GM21619 (cell line): ENCODE results near the gene JARID2.

Experiments
- ATAC-seq: cut with Tn5 transposase; IDR thresholded peaks from one replicate; pipeline ENCODE4 v1.9.1; 2021; ENCODE audit not compliant: unreplicated experiment

JARID2 gene

GRCh38 chr6:15352220-15352619, 106.4 kb downstream of the JARID2 start:
- ATAC-seq, result no peak

- no peak for ATAC-seq
Measured at GRCh38 chr6:15352845-15353244, 107.0 kb downstream of the JARID2 start.

- ATAC-seq, result no peak
Measured at GRCh38 chr6:15355683-15356099, 109.8 kb downstream of the JARID2 start.

DNA sequence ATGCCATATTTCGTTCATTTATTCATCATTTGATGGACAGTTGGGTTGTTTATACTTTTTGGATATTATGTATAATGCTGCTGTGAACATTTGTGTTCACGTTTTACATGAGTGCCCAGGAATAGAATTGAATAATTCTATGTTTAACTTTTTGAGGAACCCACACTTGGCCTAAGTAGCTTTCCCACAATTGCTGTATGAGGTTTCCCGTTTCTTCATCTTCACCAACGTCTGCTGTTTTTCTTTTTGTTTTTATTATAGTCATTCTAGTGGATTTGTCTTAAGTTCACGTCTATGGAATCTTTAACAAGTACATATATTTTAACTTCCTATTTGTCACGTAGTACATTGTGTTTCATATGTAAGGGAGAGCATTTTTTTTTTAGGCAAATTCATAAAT, 110.3 kb downstream of the JARID2 start:
- no peak for ATAC-seq

DNA sequence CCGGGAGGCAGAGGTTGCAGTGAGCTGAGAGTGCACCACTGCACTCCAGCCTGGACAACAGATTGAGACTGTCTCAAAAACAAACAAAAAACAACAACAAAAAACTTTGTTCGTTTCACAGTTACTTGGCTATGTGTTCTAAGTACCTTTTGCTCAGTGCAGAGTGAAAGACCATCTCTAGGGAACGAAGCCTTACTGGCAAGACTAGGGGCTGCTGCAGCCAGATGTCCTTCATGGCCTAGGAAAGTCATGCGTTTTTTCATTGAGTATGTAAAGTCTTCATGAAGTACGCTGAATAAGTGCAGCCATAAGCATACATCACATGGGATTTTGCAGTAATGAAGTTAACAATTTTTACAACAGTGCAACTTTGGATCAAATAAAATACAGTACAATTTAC, 111.1 kb downstream of the JARID2 start:
- no peak for ATAC-seq

DNA sequence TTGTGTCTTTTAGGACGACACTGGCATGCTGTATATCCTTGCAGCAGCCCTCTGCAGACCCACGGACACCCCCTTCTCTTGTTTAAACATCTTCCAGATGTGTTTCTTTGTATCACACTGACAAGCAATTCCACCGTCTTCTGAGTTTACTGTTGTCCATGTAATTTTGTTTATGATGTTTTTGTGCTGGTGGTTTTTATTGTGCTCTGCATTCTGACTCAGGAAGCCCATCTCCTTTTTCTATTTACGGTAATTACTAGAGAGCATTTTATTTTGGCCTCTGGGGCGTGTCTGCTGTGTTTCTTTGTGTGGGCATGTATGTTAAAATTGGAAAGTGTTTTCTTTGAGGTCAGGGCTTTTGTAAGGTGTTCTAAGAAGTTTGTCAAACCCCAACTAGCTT, 111.9 kb downstream of the JARID2 start:
- no peak for ATAC-seq

- no peak for ATAC-seq
Measured at GRCh38 chr6:15358579-15359327, 112.9 kb downstream of the JARID2 start.

DNA sequence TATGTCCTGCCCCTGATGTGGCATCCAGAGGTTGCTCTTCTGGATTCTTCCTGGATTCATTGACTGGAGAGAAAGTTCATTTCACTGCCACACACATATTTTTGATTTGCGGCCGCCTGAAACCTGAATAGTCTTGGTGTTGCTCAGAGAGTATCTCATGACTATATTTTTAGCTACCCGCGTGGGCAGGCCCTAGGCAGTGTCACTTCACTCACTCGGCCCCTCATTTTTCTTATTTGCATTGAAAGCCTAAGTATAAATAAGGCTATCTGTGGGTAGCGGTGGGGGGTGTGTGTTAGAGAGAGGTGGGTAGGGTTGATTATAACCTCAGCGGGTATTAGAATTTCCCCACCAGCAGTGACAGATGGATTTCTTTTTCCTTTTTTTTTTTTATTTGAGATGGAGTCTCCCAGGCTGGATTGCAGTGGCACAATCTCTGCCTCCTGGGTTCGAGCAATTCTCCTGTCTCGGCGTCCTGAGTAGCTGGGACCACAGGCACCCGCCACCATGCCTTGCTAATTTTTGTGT, 113.5 kb downstream of the JARID2 start:
- ATAC-seq, result peak; percentile 48

DNA sequence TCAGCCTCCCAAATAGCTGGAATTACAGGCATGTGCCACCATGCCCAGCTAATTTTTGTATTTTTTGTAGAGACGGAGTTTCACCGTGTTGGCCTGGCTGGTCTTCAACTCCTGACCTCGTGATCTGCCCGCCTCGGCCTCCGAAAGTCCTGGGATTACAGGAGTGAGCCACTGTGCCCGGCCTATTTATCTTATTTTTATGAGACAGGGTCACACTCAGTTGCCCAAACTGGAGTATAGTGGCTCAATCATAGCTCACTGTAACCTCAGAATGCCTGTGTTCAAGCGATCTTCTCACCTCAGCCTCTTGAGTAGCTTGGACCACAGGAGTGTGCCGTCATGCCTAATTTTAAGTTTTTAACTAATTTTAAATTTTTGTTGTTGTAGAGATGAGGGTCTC, 114.4 kb downstream of the JARID2 start:
- ATAC-seq, result no peak

DNA sequence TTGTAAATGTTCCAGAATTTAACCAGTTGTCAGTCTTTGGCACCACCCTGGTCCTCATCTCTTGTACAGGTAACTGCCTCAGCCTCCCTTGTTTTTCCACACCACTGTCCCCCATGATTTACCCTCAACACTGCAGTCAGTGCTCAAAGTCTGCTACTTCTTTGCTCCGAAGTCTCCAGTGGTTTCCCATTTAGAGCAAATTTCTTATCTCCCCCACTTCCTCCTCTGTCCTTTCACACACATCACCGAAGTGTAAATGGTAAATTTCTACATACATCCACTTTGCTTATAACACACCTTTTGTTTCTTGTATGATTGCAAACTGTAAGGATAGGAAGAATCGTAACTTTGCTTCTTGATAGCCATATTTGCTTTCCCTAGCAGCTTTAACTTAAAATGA, 115.3 kb downstream of the JARID2 start:
- ATAC-seq, result no peak

GRCh38 chr6:15362274-15363160, 116.6 kb downstream of the JARID2 start:
- no peak for ATAC-seq

GRCh38 chr6:15363164-15363522, 117.3 kb downstream of the JARID2 start:
- no peak for ATAC-seq

DNA sequence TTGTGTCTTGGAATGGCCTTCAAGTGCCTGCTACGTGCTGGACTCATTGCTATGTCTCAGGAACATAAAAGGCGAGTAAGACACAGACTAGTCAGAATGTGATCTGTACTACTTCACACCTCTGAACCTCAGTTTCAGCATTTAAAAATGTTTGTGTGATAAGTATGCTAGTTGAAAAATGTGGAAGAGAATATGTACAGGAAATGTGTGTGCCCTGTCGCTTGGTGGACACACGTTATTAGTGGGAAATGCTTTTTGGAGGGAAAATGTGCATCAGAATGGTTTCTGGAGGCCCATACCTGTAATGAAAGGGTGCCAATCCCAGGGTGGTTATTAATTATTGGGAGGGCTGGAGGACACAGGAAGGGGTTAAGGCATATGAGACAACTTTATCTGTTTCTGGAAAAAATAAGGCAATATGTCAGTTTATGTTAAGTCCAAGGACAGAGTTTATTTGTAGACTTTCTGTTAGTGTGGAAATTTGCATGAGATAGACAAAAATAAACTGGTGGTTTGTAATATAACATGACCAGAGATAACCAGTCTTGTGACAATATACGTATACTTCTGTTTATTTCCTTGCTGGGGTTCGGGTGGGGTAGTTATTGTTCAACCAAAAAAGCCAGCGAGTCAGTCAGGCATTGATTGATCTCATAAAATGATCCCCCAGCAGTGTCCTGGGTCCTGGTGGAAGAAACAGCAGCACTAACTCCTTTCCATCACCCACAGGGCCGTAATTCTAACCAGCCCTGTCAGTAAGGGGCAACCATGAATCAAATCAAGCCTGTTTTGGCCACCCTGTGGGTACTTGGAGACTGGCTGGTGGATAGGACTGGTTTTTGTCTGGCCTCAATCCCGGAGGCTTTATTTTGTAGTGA, 117.9 kb downstream of the JARID2 start:
- peak; percentile 50 for ATAC-seq

DNA sequence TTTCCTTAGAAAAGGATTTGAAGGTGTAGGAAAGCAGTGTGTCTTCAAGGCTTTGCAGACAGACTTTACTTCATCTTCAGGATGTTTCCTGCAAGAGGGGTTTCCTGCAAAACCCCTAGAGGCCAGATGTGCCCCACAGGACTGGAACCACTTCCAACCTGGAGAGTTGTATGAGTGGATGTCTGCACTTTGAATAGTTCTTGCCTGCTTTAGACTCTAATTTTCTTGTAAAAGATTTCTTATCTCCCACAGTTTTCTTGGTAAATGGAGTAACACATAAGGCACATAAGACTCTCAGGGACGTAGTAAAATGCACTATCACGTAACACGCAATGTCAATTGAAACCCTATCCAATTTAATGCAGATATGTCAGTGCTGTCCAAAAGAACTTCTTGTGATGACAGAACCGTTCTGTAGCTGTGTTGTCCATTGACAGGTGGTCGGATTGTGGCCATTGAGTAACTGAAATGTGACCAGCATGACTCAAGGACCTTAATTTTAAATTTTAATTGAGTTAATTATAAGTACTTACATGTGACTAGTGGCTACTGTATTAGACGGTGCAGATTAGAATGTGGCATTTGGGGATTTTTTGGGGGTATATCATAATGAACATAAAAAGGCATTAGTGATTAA, 118.7 kb downstream of the JARID2 start:
- no peak for ATAC-seq

DNA sequence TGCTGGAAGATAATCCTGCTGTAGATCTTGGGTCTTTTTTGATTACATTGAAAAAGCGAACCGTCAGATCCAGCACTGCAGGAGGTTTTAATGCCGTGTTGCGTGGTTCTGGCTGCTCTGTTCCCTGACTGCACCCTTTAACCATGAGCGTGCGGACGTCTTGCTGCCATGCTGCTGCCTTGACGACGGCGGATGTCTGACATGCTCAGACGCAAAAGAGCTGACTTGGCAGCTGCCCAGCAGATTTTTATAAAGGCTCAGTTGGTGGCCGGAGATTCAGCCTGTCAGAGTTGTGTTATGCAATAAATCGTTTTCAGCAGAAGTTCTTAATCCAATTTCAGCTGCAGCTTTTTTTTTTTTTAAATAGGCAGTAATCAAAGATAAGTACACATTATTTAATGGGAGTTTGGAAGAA, 119.4 kb downstream of the JARID2 start:
- no peak for ATAC-seq

DNA sequence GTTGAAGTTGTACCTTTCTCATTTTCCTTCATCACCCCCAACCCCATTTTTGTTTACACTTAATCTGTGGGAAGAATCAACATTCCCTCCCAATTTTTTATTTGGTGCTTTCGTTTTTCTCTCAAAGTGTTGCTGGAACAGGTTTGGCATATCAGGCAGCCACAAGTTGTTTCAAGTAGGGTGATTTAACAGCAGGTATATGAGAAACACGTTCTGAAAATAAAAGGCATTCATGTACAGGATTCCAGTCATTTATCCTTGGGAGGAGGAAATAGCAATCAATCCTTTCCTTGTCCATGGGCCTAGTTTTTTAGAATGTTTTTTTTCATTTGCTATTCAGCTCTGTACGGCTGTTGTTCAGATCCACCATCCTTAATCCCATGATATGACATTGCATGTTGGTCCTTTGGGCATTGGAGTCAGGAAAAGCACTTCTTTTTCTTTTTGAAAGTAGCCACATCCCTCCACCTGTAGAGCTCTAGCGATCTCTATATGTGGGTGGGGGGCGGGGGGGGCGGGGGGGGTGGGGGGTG, 120.2 kb downstream of the JARID2 start:
- no peak for ATAC-seq

- no peak for ATAC-seq
Measured at GRCh38 chr6:15366879-15367278, 121.0 kb downstream of the JARID2 start.

DNA sequence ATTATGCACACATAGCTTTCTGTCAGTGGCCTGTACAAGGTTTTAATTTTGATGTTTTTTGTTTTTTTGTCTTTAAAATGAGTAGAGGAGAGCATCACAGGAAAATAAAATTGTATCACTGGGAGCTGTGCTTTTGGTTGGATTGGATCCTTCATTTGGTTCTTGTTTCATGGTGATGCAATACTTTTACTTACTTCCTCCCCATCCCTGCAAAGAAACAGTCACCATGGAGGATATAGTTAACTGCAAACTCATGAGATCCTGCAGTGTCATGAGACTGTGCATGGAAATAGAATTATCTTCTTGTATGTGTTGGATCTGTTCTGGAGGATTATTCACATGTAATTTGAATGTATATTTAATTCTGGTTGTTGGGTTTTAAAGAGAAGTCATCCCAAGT, 122.3 kb downstream of the JARID2 start:
- no peak for ATAC-seq

DNA sequence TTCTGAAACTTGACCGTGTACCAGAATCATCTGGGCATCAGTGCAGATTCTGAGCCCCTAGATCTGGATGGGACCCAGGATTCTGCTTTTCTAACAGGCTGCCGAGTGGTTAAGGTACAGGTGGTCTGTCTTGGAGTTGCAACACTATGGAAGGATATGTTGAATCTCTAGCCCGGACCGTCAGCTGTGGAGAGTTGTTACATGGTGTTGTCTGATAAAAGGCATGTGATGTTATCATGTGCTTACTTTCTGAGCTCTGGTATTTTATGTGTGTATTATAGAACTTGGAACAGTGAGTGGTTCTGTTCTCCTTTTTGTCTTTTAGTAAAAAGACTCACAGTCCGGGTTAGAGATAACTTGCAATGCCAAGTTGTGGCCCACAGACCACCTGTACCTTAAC, 123.0 kb downstream of the JARID2 start:
- ATAC-seq, result no peak

DNA sequence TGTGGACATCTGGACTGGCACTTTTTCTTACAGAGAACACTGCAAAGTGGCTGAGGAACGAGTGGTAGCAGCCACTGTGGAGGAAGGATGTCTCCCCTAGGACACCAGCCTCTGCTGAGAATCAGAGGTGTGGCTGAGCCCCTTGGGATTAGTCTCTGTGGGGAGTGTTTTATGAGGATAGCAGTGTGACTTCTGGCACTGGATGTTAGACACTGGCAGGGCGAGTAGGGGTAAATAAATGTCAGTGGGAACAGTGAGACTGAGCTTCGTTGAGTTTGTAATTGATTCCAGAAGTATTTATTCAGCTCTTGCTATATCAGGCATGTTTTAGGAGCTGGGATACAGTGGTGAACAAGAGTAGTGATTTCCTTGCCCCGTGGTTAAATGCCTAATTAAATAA, 124.0 kb downstream of the JARID2 start:
- ATAC-seq, result no peak
